SJSA1 (cell line): ENCODE measurements around the gene MYH9. TPM values are rescaled to one million over a fixed set of nuclear protein-coding genes. Genes with fewer than 3 reads are reported as not detected.
"Not testable (repeated sequence)": the region's sequence is repeated elsewhere in the genome, so short reads cannot be mapped to it uniquely, and the experiment has no call there.

ENCODE experiments used
- DNase-seq, 2 experiments: peaks; one replicate each; pipeline ENCODE4 v3.0.0-alpha.2; 2015 to 2020; ENCODE audit warnings: low spot score in 2 of 2, low read depth in 1 of 2
- H3K27ac ChIP-seq: fragments of 250-450 bp; sonication (Bioruptor Pico); 2 replicates; pipeline ENCODE4 v1.5.1; 2020; ENCODE audit warnings: mild to moderate bottlenecking, moderate library complexity
- H3K27me3 ChIP-seq: fragments of 250-450 bp; sonication (Bioruptor Pico); replicated peaks from 2 replicates; pipeline ENCODE4 v1.5.1; 2020; ENCODE audit warnings: mild to moderate bottlenecking, moderate library complexity
- H3K36me3 ChIP-seq: fragments of 250-450 bp; sonication (Bioruptor Pico); 2 replicates; pipeline ENCODE4 v1.5.1; 2020; ENCODE audit warnings: mild to moderate bottlenecking
- H3K4me1 ChIP-seq: fragments of 250-450 bp; sonication (Bioruptor Pico); replicated peaks from 2 replicates; pipeline ENCODE4 v1.6.1; 2021; ENCODE audit warnings: mild to moderate bottlenecking
- H3K4me3 ChIP-seq: fragments of 250-450 bp; sonication (Bioruptor Pico); 2 replicates; pipeline ENCODE4 v1.5.1; 2020; ENCODE audit warnings: mild to moderate bottlenecking
- H3K9me3 ChIP-seq: fragments of 250-450 bp; sonication (Bioruptor Pico); replicated peaks from 2 replicates; pipeline ENCODE4 v1.5.1; 2020; ENCODE audit warnings: mild to moderate bottlenecking
- total RNA-seq: library from RNA; depleted of rRNA; stranded (reverse); fragments of >200 nt; shearing (Covaris generic); gene quantifications from 2 replicates; pipeline ENCODE4 v1.2.3, GENCODE V29; 2014

Gene MYH9
- total RNA-seq, 1 experiment from 2014 or later, result 668 TPM

GRCh38 chr22:36277482-36278291 is 110.1 kb downstream of the MYH9 start:
- H3K36me3 ChIP-seq, result peaks cover 38% of the 10 kb centered on the region
- peaks cover 19% of the 10 kb centered on the region for H3K4me1 ChIP-seq
- DNase-seq, result peak; percentile 62 to 69
- H3K4me3 ChIP-seq, result no peak overlapping the region
- H3K9me3 ChIP-seq, result no peaks in the 10 kb centered on the region
- H3K27me3 ChIP-seq, result no peaks in the 10 kb centered on the region
- H3K27ac ChIP-seq, result no peak overlapping the region

GRCh38 chr22:36274531-36274930 is 113.2 kb downstream of the MYH9 start:
- Histone ChIP-seq H3K4me3 (no peak overlapping the region), H3K9me3 (no peaks in the 10 kb centered on the region), H3K4me1 (peaks cover 21% of the 10 kb centered on the region), H3K27ac (no peak overlapping the region), H3K36me3 (peaks cover 7% of the 10 kb centered on the region), H3K27me3 (no peaks in the 10 kb centered on the region)
- DNase-seq, result no peak

GRCh38 chr22:36271951-36272350 is 115.8 kb downstream of the MYH9 start:
- not testable (repeated sequence) for H3K4me3 ChIP-seq, H3K36me3 ChIP-seq, DNase-seq, H3K9me3 ChIP-seq, H3K27ac ChIP-seq, H3K27me3 ChIP-seq
- peaks cover 16% of the 10 kb centered on the region for H3K4me1 ChIP-seq

GRCh38 chr22:36271231-36271630 is 116.5 kb downstream of the MYH9 start:
- H3K27me3 ChIP-seq, H3K4me3 ChIP-seq, H3K27ac ChIP-seq, DNase-seq, H3K36me3 ChIP-seq, H3K4me1 ChIP-seq, H3K9me3 ChIP-seq: not testable (repeated sequence)

- H3K36me3 ChIP-seq, result no peaks in the 10 kb centered on the region
- H3K9me3 ChIP-seq, result no peaks in the 10 kb centered on the region
- no peaks in the 10 kb centered on the region for H3K27me3 ChIP-seq
- H3K4me1 ChIP-seq, result peaks cover 8% of the 10 kb centered on the region; the same call in 1 of the 2 replicates
- no peak overlapping the region for H3K27ac ChIP-seq
- H3K4me3 ChIP-seq, result no peak overlapping the region
- DNase-seq, result no peak
Observed at GRCh38 chr22:36267896-36268485, 119.8 kb downstream of the MYH9 start.

- no peak for DNase-seq
- Histone ChIP-seq H3K27me3 (no peaks in the 10 kb centered on the region), H3K9me3 (no peaks in the 10 kb centered on the region), H3K4me3 (no peak overlapping the region), H3K4me1 (peaks cover 8% of the 10 kb centered on the region; the same call in 1 of the 2 replicates), H3K36me3 (no peaks in the 10 kb centered on the region), H3K27ac (no peak overlapping the region)
Observed at GRCh38 chr22:36267058-36267457, 120.7 kb downstream of the MYH9 start.

GRCh38 chr22:36263886-36264664 is 123.7 kb downstream of the MYH9 start:
- not testable (repeated sequence) for H3K4me3 ChIP-seq, H3K9me3 ChIP-seq, H3K27me3 ChIP-seq, H3K36me3 ChIP-seq, H3K4me1 ChIP-seq, H3K27ac ChIP-seq, DNase-seq

GRCh38 chr22:36263216-36263673 is 124.5 kb downstream of the MYH9 start:
- H3K36me3 ChIP-seq, DNase-seq, H3K27ac ChIP-seq, H3K4me1 ChIP-seq, H3K27me3 ChIP-seq, H3K4me3 ChIP-seq, H3K9me3 ChIP-seq: not testable (repeated sequence)

GRCh38 chr22:36262307-36262706 is 125.5 kb downstream of the MYH9 start:
- H3K36me3 ChIP-seq, H3K4me3 ChIP-seq, DNase-seq, H3K27ac ChIP-seq, H3K4me1 ChIP-seq, H3K27me3 ChIP-seq, H3K9me3 ChIP-seq: not testable (repeated sequence)

- H3K4me1 ChIP-seq, H3K36me3 ChIP-seq, H3K27me3 ChIP-seq, H3K27ac ChIP-seq, H3K4me3 ChIP-seq, H3K9me3 ChIP-seq, DNase-seq: not testable (repeated sequence)
Observed at GRCh38 chr22:36261675-36262074, 126.1 kb downstream of the MYH9 start.

- peak in 1 of 2 experiments; percentile 17 for DNase-seq
Observed at GRCh38 chr22:36259615-36260300, 128.0 kb downstream of the MYH9 start.

GRCh38 chr22:36258701-36259614 is 128.8 kb downstream of the MYH9 start:
- DNase-seq, result no peak
- no peaks in the 10 kb centered on the region for H3K36me3 ChIP-seq
- no peak overlapping the region for H3K27ac ChIP-seq
- H3K4me1 ChIP-seq, result peaks cover 5% of the 10 kb centered on the region
- no peak overlapping the region for H3K4me3 ChIP-seq
- no peaks in the 10 kb centered on the region for H3K27me3 ChIP-seq
- no peaks in the 10 kb centered on the region for H3K9me3 ChIP-seq

More at GRCh38 chr22:36259615-36260300, 128.0 kb downstream of the MYH9 start:
- Histone ChIP-seq H3K27me3 (no peaks in the 10 kb centered on the region), H3K27ac (no peak overlapping the region), H3K9me3 (no peaks in the 10 kb centered on the region), H3K36me3 (no peaks in the 10 kb centered on the region), H3K4me1 (no peaks in the 10 kb centered on the region), H3K4me3 (no peak overlapping the region)
